GM18507 (cell line): ENCODE data around the gene HOXA5.
A peak's percentile ranks its signal among the peaks of the same experiment; 100 is the strongest.

Source experiments
- DNase-seq: peaks from one replicate; pipeline ENCODE4 v3.0.0; 2011; ENCODE audit warnings: low read depth; ENCODE audit not compliant: insufficient read length; ENCODE audit errors: extremely low spot score
- FAIRE-seq: peaks from 2 replicates; lab custom pipeline; 2011; peaks lifted over from hg19 to GRCh38; lab: Jason Lieb, UNC

Gene HOXA5

DNA sequence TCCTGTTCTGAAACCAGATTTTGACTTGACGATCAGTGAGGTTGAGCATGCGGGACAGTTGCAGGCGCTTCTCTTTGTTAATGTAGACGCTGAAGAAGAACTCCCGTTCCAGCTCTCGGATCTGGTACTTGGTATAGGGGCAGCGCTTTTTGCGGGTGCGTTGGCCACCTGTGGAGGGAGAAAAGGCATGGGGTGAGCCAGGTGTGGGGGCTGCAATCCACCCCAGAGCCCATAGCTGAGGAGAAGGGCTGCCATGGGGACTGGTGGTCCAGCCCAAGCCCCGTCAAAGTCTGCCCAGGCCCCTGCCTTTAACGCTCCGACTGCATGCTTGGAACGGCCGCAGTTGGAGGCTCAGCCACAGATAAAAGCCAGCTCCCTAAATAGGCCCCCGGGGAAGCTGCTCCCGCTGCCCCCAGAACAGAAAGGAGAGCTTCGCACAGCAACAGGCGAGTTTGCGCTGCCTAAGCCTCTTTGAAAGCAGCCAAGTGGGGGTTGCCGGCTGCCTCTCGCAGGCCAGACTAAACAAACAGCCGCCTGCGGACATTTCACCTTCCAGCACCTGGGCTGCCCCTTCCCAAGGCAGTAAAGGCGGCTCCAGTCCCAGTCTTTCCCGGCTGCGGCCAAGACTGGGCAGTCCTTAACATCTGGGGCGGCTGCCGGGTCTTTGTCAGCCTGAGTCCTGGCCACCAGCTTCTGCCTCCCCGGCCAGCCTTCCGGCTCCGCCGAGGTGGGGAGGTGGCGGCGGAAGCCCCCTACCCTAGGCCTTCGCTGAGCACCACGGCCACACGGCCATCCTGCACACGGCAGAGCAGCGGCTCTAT is 39.6 kb upstream of the HOXA5 start:
- no peak for FAIRE-seq

DNA sequence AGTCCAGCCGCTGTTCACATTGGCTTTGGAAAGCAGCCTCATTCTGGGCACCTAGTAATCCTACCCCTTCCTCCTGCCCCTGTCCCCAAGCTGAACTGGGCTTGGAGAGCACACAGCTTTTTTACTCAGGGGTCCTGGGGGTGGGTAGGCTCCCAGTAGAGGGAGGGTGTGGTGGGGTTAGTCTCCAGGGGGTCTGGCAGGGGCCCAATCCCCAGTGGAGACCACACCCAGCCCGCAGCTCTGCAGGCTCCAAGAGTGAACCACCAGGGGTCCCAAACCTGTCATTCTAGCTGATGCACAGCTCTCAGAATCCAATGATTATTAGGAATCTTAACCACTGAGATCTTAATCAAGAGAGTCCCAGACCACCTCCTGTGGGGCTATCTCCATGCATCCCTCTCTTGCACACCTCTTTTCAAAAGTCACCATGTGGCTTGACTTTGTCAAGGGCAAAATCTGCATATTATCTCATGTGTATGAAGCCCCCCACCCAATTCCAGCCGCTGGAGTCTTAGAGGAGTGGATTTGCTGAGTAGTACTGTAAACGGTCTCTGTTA is 38.9 kb upstream of the HOXA5 start:
- FAIRE-seq (no peak), DNase-seq (no peak)

More for the DNA sequence above, 39.6 kb upstream of the HOXA5 start:
- no peak for DNase-seq

DNA sequence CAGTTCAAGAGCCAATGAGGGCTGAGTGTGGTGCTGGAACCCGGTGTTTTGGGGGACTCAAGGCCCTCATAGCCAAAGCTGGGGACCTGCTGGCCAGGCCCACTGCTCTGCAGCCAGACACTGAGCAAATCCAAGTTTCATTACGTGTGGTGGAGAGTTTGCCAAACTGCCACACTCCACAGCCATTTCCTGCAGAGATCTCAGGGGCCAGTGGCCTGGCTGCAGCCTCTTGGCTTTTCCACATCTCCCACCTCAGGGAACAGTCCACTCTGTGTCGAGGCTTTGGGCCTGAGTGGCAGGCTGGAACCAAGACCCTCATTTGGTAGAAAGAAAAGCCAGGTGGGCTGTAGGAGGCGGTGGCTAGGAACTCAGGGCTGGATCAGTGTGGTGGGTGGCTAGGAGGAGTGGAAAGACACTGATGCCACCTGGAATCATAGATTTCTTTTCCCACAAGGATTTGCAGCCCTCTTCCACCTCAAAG is 38.4 kb upstream of the HOXA5 start:
- DNase-seq = no peak
- no peak for FAIRE-seq

DNA sequence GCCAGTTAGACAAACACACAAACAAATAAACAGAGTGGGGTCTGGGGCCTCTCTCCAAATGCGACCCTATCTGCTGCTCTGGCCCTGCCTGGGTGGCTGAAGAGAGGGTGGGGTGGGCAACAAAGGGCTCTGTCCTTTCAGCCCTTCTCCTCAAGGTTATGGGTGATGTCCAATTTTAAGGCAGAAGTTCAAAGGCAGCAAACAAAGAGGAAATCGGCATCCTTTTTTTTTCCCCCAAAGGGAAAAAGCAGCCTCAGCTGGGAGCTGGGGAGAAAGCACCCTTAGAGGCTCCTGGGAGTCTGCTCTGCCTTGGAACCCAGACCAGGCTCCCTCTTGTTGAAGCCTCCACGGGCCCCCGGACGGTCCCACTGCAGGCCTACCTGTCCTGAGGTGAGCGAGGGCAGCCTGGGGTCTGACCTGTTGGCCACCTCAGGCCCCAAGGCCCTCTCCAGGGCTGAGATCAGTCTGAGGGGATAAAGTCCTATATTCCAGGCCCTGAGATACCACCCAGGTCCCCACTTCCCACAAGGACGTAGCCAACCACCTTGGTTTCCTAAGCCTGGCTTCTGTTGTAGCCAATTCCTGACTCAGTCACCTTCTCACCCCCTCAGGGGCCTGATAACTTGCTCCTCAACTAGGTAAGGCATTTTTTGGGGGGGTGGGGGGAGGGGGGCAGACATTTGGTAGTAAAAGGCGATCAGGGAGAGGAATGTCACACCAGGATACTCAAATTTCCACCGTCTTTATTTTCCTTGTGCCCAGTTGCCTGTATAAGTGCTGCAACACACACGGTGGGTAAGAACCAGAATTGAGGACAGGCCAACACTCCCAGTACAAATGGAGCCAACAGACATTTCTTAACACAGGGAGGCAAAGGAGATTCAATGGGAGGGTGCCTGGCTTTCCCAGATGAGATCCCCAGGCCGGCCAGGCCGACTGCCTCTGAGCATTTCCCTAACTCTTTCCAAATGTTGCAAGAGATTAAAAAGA is 37.2 kb upstream of the HOXA5 start:
- FAIRE-seq (no peak), DNase-seq (no peak)

DNA sequence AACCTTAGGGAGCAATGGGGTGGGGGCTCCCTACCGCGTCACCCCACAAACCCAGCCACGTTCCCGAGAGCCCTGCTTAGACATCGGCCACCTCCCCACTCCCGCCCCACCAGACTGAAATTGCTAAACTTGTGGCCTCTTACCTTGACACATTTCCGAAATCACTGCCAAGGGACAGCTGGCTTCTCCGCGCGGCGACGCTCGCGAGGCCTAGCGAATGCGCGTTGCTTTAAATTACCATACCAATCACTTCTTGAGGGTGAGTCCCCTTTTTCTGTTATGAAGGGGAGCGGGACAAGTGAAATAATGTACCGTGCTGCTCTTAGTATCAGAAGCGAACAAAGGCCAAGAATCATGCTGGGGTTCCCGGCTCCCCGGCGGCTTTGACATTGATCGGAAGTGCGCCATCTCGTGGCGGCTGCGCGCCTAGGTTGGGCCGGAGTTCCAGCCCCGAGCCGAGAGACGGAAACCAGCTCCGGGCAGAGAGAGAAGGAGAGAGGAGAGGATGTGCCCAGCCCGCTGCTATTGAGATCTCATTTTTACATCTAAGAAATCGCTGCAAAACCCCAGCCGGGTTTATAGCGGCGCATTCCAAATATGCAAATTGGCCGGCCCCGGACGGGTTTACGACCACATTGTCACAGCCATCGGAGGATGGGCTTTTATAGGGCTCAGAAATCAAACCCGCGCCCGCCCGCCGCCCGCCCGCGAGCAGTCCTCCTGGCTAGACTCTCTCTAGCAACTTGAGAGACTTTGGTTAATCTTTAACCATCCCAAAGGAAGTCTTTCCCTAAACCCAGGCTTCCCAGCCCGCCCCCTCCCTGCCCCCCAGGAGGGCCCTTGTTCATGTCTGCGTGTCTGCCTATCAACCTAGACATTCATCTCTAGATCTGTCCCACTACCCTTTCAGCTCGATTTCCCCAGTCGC is 36.3 kb upstream of the HOXA5 start:
- DNase-seq (peak; percentile 53), FAIRE-seq (peak; percentile 65)

DNA sequence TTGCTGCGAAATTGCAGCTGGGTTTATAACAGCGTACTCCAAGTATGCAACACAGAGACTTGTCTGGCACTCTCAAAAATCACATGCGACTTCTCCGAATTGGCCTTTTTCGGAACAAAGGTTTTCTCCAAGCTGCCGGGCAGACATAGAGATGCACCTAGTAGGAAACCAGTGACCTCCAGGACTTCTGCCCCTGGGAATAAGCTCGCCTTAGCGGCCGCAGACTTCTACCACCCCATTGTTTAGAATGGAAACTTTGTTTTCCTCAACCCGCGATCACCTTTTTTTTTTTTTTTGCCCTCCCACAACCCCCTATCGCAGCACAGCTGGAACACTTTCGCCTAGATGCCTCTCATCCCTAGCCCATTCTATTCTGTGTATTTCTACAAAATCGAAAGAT is 35.5 kb upstream of the HOXA5 start:
- DNase-seq (no peak), FAIRE-seq (no peak)

DNA sequence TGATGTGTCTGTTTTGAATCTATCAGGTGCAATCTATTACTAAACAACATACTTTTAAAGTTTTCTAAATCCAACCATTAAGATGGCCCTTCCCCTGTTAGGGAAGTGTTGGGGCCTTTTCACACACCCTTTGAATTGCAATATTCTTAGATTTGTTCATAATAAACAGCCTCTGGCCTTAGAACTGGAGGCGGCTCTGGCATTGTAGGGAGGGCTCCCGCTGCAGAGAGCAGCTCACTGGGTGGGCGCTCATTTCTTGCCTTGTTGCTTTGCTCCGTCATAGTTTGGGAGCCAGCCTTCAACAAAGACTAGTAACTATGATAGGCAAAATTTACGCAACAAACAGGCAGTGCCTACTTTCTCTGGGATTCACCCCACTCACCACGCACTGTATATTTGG is 34.9 kb upstream of the HOXA5 start:
- DNase-seq = no peak
- no peak for FAIRE-seq

DNA sequence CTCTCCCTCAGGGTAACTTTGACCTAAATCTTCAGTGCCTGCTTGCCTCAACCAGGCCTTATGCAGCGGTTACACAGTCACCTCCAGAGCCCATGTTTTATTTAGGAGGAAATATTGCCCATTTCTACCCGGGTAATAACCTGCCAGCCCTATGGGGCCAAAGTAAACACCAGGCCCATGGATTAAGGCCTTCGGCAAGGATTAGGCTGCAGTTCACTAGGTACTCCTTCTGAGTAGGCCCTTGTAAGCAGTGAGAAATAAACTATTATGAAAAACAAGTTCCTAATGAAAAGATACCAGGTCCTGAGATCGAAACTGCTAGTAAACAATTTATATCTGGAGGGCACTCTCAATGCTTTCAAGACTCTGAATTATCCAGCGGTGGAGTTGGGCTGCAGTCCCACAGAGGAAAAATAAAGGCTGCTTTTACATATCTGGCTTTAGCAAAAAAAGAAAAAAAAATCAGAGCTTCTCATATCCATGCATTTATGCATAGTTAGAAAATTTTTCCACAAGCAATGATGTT is 34.4 kb upstream of the HOXA5 start:
- FAIRE-seq = no peak
- no peak for DNase-seq

DNA sequence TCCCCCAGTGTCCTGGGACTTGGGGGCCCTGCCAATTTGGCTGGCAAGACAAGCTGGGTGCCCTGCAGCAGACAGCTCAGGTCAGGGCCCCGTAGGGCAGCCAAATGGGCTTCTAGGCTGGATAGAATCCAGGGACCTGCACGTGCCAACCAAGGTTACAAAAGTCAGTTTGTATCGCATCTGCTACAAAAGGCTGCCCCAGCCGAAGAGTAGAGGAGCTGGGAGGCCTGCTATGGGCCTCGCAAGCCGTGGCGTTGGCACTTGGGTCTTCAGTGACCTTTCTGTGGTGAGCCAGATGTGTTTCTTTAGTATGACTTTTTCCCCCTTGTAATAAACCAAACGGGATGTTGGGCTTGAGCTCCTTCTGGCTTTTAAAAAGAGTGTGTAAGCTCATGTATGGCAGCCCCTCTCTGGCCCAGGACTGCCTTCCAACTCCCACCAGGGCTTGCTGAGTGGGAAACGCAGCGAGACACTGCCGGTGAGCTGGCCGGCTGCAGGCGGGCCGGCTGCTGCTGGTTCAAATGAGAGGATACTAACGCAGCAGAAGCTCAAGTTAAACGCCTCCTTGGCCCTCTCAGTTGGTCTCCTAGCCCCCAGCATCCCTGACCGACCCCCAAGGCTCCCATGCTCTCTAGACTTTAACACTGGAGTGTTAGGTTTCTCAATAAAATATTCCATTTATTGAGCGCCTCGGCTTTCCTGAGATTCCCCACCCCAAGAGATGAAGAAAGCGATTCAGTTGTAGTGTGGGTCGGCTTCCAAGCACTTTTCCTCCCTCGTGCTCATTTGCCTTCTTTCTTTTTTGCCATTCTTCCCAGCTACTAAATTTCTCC is 33.7 kb upstream of the HOXA5 start:
- FAIRE-seq = no peak

DNA sequence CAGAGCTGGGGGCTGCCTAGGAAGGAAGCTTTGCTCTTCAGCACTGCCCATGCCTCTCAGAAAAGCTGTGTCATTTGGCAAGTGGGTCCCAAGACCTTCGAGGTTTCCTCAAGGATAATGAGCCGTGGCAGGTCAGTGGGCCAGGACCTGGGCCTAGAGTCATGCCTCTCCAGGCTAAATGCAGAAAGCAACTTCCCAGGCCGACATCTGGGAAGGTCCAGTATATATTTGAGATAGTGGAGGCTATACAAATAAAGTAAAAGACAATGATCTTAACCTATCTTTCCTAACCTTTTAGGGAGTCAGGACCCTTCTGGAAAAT is 33.0 kb upstream of the HOXA5 start:
- no peak for DNase-seq
- no peak for FAIRE-seq

More for the DNA sequence above, 33.7 kb upstream of the HOXA5 start:
- no peak for DNase-seq

DNA sequence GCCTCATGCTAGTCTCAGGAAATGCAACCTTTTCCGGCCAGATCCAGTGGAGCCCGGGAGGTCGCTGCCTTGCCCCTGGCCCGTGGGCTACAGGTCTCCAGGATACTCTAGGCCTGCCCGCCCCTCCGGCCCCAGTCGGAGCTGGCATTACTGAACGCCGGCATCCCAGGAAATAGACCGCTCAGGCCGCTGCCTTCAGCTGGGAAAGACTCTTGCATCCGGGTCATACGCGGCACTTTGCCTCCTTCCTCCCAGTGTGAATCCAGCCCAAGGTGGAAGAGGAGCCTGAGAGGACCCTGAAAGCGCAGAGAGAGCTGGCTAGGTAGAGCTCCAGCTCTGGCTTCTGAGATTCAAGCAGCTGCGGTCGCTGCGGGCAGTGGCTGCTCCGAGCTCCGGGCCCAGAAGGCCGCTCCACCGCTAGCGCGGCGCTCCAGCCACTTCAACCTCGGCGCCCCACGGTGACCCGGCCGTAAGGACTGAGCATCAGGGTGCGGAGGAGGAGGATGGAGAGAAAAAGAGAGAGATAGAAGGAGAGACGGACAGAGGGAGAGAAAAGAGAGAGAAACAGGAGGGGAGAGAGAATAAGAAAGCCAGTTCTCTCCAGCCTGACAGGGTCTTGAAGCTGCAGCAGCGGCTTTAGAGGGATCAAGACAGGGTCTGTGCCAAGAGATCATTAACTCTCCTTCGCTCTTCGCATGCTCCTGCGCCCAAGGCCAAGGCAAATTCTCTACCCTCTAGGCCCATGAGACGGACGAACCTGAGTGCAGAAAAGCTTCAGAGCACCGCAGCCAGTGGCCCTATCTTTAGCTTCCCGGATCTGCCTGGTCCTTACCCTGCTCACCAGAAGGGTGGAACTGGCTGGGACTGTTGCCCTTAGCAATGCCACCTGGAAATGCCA is 32.4 kb upstream of the HOXA5 start:
- FAIRE-seq = no peak
- no peak for DNase-seq

DNA sequence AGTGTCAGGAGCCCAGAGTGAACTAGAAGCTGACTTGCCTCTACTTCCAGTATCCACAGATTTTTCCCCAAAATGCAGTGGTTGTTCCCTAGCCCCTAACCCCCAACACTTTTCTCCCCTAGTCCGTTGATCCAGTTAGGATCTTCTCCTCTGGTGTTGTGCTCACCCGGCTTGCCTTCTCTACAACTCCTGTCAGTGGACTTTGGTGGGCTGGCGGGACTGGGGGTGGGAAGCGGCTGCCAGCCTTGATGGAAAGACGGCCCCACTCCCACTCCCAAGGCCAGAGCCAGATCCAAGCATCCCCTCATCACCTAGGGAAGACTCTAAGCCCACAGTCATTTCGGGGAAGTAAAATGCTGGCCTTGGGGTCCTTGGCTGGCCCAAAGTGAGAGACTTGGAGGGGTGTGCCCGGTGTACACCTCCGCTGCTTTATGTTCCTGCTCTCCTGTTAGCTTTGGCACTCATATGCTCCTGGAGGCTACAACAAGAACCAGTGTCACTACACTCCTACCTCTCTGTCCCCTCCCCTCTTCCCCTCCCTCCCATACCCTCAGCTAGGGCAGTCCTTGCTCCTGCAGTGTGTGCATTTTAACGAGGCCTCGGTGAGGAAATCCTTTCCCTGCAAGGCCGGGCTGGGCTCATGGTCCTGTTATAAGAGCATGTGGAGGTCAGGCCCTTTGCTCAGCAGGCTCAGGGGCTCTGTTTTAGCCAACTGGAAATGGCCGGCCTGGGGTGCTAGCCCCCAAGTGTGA is 31.6 kb upstream of the HOXA5 start:
- DNase-seq (no peak), FAIRE-seq (no peak)

DNA sequence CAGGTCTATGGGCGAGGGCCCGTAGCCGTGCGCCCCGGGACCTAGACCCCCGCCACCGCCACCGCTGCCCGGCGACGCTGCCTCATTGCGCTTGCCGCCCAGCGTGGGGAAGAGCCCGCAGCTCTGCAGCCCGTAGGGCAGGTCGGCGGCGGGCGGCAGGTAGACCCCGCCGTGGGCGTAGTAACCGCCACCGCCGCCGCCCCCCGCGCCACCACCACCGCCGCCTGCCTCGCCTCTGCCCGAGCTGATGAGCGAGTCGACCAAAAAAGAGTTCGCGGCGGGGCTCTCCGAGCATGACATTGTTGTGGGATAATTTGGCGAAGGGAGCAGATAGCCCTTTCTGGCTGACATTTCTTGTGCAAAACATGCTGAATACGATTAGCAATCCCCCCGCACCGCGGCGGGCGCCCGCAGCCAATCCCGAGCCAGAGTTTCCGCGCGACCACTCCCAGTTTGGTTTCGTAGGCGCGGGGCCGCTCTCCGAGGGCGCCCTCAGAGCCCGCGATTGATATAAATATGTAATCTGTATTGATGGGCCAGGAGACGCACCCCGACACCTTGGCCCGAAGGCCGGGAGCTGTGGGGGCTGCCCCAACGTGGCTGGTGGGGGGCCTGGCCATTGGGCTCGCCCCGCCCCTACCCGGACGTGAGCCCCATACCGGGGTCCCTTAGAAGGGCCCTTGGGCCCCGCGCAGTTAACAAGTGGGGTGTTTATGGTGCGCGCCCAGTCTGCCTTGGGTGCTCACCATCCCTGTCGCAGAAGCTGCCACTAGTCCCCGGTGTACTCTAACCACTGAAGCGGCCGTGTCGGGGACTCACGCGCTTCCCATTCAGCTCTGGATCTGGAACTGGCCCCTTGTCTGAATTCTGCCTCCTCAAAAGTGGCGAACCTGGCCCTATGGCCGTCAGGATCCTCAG is 30.7 kb upstream of the HOXA5 start, which contains the start of gene HOXA10:
Gene HOXA10, minus strand, starts transcription at position 365 of the 918 bp plus-strand sequence. Its CDS starts 14 bp downstream, at position 351.
- no peak for FAIRE-seq
- DNase-seq = no peak

DNA sequence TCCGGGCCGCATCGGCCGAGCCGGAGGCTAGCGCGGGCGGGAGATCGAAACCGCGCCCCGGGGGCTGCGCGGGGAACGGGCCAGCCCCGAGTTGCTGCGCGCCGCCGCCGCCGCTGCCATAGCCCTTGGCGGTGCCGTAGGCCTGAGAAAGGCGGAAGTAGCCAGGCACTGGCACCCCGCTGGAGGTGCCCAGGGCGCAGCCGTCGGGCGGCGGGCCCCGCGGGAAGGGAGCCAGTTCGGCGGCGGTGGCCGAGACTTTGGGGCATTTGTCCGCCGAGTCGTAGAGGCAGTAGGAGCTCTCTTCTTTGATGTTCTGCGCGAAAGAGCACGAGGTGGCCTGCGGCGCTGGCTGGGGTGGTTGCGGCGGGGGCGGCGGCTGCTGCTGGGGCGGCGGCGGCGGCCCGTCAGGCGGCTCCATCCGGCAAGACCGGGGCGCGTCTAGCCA is 30.1 kb upstream of the HOXA5 start:
- FAIRE-seq = no peak
- no peak for DNase-seq

DNA sequence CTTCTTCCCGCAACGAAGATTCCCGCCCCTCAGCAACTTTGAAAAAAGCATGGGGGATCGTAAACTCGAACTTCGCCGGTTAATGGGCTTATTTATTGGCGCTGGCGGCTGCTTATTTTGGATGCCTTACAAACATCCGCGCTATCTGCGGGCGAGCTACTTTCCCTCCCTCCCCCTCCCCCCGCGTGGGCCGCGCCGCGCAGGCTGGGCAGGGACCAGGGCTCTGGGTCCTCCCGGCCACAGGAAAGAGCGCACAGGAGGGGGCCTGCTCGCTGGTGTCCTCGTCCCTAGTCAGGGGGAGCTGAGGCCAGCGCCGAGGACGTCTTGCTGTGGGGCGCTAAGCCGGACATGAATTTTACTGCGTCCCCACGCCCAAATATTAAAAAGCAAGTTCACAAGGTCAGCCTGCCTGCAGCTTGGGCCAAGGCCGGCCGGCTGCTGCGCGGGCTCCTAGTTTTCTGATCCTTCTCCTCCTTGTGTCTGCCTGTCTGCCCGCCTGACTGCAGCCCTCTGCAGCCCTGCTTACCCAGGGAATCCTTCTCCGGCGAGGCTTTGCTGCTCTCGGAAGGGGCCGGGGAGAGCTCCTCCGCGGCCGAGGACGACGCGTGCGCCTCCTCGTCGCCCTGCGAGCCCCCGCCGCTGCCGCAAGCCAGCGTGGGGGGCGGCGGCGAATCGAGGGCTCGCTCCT is 29.5 kb upstream of the HOXA5 start:
- no peak for DNase-seq
- no peak for FAIRE-seq
